ENCODE measurements around the gene SMPX.

DNA sequence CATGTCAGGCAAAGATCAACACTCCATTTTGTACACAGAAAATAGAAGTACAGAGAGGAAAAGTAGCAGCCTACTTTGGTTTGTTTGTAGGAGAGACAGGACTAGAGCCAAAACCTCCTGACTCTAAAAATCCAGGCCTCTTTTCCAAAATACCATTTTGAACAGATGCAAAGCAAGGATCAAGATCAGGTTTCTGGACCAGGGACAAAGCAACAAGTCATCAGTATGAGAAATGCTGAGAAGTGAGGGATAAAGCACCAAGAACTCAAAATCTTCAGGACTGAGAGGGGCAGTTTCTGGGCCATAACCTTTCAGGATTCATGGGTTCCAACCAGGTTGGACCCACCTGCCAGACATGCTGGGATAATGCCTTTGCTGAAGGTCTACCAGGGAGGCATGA, 44.9 kb upstream of the SMPX start:
- TF ChIP-seq, protein P1, sequence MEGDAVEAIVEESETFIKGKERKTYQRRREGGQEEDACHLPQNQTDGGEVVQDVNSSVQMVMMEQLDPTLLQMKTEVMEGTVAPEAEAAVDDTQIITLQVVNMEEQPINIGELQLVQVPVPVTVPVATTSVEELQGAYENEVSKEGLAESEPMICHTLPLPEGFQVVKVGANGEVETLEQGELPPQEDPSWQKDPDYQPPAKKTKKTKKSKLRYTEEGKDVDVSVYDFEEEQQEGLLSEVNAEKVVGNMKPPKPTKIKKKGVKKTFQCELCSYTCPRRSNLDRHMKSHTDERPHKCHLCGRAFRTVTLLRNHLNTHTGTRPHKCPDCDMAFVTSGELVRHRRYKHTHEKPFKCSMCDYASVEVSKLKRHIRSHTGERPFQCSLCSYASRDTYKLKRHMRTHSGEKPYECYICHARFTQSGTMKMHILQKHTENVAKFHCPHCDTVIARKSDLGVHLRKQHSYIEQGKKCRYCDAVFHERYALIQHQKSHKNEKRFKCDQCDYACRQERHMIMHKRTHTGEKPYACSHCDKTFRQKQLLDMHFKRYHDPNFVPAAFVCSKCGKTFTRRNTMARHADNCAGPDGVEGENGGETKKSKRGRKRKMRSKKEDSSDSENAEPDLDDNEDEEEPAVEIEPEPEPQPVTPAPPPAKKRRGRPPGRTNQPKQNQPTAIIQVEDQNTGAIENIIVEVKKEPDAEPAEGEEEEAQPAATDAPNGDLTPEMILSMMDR (IDR thresholded peaks at IDR 0.05; ENCODE audit: low read depth, low read length, missing input control) = no peak
- TF ChIP-seq HNF4A (conservative IDR thresholded peaks at IDR 0.05) (no peak), RAD21 (IDR thresholded peaks at IDR 0.05) (no peak), YY1 (IDR thresholded peaks at IDR 0.05) (no peak), SP1 (IDR thresholded peaks at IDR 0.05) (no peak), TAF1 (conservative IDR thresholded peaks at IDR 0.05) (no peak), GABPA (IDR thresholded peaks at IDR 0.05 in 1 of 2, conservative IDR thresholded peaks at IDR 0.05 in 1 of 2) (no peak), JUND (IDR thresholded peaks at IDR 0.05) (no peak)
- TF ChIP-seq, protein P2, sequence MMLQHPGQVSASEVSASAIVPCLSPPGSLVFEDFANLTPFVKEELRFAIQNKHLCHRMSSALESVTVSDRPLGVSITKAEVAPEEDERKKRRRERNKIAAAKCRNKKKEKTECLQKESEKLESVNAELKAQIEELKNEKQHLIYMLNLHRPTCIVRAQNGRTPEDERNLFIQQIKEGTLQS (IDR thresholded peaks at IDR 0.05) = no peak
- TF ChIP-seq, protein P3, sequence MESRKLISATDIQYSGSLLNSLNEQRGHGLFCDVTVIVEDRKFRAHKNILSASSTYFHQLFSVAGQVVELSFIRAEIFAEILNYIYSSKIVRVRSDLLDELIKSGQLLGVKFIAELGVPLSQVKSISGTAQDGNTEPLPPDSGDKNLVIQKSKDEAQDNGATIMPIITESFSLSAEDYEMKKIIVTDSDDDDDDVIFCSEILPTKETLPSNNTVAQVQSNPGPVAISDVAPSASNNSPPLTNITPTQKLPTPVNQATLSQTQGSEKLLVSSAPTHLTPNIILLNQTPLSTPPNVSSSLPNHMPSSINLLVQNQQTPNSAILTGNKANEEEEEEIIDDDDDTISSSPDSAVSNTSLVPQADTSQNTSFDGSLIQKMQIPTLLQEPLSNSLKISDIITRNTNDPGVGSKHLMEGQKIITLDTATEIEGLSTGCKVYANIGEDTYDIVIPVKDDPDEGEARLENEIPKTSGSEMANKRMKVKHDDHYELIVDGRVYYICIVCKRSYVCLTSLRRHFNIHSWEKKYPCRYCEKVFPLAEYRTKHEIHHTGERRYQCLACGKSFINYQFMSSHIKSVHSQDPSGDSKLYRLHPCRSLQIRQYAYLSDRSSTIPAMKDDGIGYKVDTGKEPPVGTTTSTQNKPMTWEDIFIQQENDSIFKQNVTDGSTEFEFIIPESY (IDR thresholded peaks at IDR 0.05) = no peak
- TF ChIP-seq, protein P4, sequence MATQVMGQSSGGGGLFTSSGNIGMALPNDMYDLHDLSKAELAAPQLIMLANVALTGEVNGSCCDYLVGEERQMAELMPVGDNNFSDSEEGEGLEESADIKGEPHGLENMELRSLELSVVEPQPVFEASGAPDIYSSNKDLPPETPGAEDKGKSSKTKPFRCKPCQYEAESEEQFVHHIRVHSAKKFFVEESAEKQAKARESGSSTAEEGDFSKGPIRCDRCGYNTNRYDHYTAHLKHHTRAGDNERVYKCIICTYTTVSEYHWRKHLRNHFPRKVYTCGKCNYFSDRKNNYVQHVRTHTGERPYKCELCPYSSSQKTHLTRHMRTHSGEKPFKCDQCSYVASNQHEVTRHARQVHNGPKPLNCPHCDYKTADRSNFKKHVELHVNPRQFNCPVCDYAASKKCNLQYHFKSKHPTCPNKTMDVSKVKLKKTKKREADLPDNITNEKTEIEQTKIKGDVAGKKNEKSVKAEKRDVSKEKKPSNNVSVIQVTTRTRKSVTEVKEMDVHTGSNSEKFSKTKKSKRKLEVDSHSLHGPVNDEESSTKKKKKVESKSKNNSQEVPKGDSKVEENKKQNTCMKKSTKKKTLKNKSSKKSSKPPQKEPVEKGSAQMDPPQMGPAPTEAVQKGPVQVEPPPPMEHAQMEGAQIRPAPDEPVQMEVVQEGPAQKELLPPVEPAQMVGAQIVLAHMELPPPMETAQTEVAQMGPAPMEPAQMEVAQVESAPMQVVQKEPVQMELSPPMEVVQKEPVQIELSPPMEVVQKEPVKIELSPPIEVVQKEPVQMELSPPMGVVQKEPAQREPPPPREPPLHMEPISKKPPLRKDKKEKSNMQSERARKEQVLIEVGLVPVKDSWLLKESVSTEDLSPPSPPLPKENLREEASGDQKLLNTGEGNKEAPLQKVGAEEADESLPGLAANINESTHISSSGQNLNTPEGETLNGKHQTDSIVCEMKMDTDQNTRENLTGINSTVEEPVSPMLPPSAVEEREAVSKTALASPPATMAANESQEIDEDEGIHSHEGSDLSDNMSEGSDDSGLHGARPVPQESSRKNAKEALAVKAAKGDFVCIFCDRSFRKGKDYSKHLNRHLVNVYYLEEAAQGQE (IDR thresholded peaks at IDR 0.05) = no peak

All from liver (tissue), 3 donors.